ENCODE measurements around the gene ZBTB33. TPM values are rescaled to one million over a fixed set of nuclear protein-coding genes. Genes with fewer than 3 reads are reported as not detected.

Gene ZBTB33
- total RNA-seq, 1 donor, result 10.8 TPM

DNA sequence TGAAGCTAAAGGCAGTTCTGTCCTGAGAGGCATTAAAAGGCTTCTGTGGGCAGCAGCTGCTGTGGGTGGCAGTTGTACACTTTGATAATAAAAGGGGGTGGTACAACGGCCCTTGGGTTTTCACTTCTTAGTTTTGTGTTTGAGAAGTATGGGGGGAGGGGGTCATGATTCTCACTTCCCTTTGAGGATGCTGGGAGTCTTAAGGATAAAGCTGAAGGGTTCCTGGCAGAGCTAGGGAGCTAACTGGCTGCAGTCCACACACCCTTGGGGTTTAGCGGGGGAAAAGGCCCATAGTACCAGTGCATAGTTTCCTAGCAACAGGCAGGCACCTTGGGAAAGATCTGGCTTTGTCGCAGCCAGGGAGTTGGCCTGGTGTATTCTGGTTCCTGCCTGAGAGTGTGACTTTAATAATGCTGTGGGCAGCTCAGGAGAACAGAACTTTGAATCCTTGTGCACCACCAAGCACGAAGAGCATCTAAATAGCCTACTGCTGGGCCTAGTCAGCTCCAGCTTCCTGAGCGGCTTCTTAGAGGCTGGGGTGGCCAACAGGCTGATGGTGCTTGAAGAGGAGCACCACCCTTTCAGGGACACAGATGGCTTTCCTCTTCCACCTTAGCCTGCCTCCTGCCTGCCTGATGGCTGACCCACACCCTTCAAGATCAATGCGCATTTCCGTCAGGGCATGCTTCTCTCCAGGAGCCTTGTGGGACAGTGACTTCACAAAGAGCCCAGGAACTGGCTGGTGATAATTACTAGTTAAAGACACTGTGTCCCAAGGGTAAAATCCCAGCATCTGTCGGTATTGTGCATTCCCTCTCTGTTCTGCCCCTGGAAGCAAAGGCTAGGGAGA lies 12.5 kb downstream of the ZBTB33 start:
- DNase-seq (ENCODE audit: low read depth in 2 of 3, low spot score in 2 of 3), result no peak

DNA sequence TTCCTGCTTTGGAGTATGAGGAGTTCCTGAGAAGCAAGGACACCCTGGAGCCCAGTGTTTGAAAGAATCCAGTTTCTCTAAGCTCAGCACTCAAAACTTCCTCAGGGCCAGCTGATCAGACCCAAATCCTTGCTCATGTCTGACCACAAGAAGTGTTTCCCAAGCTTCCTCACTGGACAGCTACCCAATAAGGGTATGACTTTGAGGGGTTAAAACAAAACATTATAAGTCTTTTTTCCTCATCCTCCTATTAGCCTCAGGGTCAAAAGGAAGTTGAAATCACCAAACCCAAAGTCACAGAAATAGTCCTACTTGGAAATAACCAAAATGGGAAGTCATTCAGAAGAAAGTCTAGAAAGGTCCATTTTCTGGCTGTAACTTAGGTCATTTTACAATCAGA lies 13.7 kb downstream of the ZBTB33 start:
- no peak for DNase-seq (ENCODE audit: low read depth in 2 of 3, low spot score in 2 of 3)

DNA sequence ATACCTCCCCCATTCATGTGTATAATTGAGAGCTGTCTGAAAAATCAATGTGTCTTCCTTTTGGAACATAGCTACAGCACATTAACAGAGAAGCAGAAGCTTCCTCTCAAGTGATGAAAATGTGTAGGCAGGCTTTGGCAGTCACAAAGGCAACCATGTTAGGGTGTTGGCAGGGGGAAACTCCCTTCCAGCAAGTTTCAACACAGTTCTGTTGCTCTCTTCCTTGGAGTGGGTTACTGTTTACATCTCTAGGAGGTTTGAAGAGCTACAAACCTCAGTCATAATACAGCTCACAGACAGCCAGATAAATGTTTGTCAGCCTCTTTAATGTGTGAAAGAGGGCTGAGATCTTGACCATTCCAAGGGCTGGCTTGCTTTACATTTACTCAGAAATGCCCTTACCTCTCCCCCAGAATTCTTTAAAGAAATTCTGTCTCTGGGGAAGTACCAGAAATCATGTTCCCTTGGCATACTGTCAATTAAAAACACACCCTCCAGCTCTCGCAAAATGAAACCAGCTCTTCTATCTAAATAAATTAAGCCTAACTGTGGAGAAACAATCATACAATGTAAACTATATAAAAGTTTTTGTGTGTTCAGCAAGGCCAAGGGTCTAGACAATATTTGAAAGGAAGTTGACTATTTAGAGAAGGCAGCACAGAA lies 18.9 kb downstream of the ZBTB33 start:
- DNase-seq (ENCODE audit: low read depth in 2 of 3, low spot score in 2 of 3), result peak in 2 of 3 donors; percentile 11 to 32

DNA sequence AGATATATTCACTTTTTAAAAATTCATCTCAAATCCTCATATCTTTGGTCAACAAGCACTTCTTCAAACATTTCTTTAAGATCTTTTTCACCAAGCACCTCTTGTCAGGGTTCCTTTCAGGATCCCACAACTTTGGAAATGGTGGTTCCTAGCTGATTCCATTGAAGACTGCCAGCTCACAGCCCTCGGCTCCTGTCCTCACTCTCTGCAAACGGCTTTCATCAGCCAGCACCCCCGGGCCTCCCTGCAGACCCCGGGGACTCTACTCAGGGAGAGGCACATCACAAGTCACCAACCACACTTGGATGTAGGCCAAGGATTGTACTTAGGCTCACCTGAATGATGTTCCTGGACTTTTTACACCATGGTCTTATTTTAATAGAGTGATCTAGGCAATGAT lies 20.0 kb downstream of the ZBTB33 start:
- no peak for DNase-seq (ENCODE audit: low read depth in 2 of 3, low spot score in 2 of 3)

DNA sequence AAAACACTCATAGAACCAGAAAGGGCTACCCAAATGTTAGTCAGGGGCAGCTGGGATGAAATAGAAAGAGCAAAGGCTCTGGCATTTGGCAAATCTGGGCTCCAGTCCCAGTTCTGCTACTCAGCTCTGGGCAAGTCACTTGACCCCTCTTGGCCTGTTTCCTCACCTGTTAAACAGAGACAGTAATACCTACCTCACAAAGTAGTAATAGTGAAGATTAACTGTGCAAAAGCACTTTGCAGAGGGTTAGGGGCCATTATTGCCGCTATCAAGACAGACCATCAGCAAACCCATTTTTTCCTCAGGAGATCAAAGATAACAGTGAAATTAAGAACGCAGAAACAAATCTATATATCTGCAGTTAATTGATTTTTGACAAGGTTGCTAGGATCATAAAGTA lies 20.6 kb downstream of the ZBTB33 start:
- DNase-seq (ENCODE audit: low read depth in 2 of 3, low spot score in 2 of 3), result no peak

DNA sequence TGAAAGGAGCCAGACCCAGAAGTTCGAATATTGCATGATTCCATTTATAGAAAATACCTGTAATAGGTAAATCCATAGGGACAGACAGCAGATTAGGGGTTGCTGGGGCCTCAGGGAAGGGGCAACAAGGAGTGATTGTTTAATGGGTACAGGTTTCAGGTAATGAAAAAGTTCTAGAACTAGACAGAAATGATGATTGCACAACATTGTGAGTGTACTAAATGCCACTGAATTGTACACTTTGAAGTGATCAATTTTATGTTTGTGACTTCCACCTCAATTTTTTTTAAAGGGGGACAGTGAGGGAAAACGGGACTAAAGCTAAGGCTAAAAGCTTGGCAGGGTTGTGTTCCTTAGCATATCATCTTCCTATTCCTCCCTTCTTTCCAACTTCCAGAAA lies 23.5 kb downstream of the ZBTB33 start:
- no peak for DNase-seq (ENCODE audit: low read depth in 2 of 3, low spot score in 2 of 3)

DNA sequence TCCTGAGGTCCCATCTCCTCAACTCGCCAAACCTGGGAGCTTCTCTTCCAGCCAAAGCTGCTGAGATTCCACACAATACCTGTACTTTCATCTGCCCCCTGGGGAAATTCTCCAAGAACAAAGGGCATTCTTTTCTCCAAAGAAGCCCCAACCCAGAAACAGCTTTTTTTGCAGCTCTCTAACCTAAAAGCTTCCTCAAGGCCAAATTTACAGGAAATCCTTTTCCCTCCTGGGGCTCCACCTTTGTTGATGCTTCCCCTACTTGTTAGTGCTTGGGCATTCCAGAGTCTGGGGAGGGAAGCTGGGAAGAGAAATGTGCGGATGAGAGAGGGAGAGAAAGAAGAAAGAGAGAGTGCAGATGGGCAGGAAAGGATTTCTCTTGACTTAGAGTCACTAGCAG lies 24.3 kb downstream of the ZBTB33 start:
- DNase-seq (ENCODE audit: low read depth in 2 of 3, low spot score in 2 of 3), result no peak

DNA sequence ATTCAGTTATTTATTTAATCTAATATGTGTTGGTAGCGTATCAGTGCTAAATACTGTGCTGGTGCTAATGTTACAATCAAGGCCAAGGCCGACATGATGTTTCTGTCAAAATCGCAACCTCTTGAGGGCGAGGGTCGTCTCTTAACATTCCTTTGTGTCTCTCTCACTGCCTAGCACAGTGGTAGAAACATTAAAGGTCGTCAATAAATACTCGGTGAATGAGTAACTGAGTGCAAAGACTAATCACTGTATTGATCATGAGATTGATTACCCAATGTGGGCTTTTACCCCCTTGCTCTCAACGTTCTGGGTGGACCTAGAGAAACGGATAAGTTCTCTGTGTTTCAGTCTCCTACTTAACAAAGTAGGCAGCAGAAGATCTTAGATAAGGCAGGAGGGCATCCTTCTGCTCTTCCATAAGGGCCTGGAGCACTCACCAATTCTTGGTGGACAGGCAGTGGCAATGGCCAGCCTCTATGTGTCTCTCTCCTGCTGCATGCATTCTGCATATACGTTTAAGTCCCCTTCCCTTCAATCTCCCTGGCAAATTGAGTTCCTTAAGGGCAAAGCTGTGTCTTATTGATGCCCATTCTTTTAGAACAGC lies 30.5 kb downstream of the ZBTB33 start:
- DNase-seq (ENCODE audit: low read depth in 2 of 3, low spot score in 2 of 3), result no peak

DNA sequence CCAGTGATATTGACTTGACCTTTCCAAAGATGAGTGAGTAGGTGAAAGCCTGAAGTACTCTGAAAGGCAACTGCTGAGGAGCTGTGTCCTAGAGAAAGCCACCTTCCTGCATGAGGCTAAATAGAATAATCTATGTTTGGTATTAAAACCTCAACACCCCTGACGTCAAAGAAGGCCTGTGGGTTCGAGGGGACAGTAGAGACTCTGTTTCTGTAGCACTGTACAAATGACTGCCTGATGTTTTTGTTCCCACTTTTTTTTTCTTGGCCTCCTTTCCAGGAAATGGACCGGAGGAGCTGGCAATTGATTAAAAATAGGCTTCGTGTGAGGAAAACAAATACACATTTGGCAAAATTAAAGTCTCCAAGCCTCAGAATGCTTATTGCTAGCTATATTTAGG lies 31.1 kb downstream of the ZBTB33 start:
- DNase-seq (ENCODE audit: low read depth in 2 of 3, low spot score in 2 of 3), result no peak

DNA sequence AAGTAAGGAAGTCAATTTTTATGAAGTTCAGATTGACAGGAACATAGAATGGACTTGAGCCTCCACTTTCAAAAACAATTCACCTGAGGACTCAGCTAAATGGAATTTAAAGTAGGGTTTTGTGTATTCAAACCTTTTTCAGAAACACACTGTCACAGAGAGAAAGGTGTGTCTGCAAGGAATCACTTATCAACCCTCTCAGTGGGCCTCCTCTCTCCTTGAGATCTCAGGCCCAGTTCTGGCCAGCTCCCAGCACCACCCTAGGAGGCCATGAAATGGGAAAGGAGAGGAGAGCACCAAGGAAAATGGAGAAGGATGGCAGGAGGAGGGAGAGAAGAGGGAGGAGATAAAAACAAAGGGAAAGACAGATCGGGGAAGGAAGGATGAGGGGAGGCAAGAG lies 32.1 kb downstream of the ZBTB33 start:
- DNase-seq (ENCODE audit: low read depth in 2 of 3, low spot score in 2 of 3), result no peak

DNA sequence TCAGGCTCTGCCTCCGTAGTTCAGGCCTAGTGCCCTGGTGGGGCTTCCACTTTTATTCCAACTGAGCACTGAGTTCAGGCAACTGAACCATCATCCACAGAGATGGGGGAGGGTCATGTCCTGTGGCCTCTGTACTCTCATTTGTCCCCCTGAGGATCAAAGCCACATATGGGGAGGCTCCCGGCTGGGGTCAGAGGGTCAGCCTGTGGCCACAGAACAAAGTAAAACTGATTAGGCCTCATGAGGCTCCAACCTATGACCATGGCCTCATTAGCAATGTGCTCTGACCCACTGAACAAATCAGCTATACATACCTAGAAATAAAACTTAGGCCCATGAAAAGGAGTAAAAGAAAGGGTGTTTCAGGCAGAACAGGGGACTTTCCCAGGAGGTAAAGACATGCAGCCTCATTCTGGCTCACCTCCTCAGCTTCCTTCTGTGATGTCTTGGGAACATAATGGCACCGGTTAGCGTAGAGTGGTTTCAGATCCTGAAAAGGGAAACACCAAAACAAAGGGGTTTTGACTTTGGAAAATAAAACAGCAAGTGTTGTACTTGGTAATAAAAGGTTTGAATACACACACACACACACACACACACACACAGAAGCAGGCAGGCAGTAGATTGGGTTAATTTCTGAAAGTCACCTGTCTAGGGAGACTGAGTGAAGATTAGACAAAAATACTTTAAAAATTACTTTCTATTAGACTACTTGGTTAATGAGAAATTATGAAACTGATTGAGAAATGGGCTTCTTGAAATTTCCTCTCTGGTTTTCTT lies 36.3 kb downstream of the ZBTB33 start:
- no peak for DNase-seq (ENCODE audit: low read depth in 2 of 3, low spot score in 2 of 3)

DNA sequence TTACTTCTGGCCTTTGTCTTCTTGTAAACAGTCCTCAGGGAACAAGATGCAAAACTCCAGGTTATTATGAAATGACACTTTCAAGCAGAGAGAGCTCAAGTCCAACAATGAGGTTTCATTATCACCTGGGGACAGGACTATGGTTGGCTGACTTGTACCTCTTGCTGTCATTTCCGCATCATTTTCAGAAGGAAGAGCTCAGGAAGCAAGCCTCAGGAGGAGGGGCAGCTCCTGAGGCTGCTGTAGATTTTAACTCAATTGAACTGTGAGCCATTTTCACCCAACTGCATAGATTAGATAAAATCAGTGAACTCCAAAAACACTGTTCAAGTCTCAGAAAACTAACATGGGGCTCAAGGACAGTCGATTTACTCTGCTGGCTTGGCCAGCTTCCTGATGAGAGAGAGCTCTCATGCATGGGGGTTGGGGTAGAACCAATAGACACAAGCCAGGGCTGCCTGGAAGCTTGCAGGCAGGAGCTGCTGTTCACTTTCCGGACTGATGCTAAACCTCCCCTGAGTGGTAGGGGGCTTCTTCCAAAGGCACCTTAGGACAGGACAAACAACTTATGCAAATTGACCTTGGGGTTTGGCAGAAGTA lies 37.0 kb downstream of the ZBTB33 start:
- no peak for DNase-seq (ENCODE audit: low read depth in 2 of 3, low spot score in 2 of 3)

DNA sequence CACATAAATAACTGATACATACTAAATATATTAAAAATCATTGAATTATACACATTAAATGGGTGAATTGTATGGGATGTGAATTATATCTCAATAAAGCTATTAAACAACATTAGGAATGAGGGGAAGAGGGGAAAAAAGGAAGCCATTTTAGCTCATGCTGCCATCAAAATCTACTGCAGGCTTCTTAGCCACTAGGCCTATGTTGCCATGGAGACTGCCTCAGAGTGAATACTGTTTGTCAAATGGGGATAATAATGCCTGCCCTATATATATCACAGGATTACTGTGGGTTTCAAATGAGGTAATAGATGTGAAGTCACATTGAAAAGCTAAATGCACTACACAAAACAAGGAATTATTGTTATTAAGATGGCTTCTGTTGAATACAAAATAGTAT lies 39.5 kb downstream of the ZBTB33 start:
- no peak for DNase-seq (ENCODE audit: low read depth in 2 of 3, low spot score in 2 of 3)

DNA sequence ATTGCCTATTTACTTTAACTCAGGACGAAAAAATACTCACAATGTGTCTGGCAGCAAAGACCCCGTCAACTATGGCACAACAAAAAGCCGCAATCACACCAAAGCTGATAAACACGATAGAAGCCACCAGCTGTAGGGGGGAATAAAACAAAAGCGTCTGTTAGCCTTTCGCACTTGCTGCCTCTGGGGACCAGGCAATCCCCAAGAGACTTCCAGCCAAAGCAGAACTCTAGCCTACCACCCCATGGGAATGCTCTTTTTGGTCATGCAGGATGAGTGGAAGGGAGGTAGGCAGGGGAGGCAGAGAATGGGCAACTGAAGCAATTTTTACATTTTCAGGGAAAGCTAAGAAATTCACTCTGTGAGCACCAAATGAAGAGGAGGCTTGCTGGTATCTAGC lies 40.6 kb downstream of the ZBTB33 start:
- no peak for DNase-seq (ENCODE audit: low read depth in 2 of 3, low spot score in 2 of 3)

DNA sequence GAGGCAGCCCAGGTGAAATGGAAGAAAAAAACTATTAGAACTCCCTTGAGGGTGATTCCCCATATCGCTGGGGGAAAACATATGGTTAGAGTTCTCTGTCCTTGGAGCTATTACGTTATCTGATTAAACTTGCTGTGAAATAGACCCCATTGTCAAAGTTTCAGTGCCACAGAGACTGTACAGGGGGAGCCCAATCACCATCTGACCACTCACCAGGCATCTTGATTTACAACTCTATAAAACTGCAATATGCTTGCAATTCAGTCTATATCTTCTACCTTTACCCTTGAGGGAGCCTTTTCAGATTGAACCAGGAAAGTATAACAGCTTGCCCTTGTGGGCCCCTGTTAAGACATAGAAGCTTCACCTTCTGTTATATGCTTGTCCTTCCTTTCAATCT lies 42.4 kb downstream of the ZBTB33 start:
- no peak for DNase-seq (ENCODE audit: low read depth in 2 of 3, low spot score in 2 of 3)

DNA sequence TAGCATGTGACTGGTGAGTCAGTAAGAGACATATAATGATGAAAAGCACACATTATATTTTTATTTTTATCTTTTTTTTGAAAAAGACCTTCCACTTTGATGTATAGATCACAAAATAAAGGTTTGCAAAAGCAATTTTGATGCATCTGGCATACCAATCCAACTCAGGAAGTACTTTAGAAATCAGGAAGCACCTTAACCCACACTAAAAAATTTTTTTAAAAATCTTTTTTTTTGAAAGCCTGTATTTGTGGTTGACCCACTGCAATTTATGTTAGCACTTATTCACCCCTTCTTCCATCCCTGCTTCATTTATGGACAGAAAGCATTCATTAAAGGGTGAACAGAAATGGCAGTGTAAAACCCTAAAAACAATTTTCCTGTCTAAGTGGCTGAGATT lies 44.0 kb downstream of the ZBTB33 start:
- DNase-seq (ENCODE audit: low read depth in 2 of 3, low spot score in 2 of 3), result peak in 1 of 3 donors; percentile 32

DNA sequence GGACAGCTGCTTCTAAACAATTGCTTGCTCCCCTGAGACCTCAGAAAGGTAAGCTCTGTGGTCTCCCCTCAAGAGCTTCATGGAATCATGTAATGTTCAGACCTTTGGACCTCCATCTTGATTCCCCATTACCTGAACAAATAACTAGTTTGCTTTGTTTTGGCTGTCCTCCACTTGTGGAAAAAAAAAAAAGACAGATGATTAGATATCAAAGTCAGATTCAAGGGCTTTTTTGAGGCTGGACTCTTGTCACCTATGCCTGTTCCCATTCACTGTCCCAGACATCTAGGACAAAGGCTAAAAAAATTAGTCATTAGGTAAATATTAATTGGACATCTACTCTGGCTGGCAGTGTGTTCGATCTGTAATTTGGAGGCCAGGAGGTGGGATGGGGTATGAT lies 47.3 kb downstream of the ZBTB33 start:
- DNase-seq (ENCODE audit: low read depth in 2 of 3, low spot score in 2 of 3), result no peak

DNA sequence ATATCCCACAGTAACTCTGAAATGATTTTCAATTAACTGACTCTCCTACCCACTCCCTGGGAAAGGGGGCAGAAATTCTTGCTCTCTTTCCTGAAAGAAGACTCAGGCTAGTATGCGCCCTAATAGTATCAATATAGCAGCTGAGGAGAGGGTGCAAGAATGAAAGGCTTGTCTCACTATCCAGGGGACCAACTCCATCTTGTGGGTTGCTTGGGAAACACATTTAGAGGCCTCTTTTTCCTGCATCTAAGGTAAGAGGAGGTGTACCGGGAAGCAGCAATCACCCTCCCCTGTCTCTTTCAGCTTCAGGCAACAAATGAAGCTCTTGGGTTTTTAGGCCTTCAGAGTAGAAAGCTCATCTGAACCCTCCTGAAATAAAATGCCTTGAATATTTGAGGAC lies 49.3 kb downstream of the ZBTB33 start:
- no peak for DNase-seq (ENCODE audit: low read depth in 2 of 3, low spot score in 2 of 3)

DNA sequence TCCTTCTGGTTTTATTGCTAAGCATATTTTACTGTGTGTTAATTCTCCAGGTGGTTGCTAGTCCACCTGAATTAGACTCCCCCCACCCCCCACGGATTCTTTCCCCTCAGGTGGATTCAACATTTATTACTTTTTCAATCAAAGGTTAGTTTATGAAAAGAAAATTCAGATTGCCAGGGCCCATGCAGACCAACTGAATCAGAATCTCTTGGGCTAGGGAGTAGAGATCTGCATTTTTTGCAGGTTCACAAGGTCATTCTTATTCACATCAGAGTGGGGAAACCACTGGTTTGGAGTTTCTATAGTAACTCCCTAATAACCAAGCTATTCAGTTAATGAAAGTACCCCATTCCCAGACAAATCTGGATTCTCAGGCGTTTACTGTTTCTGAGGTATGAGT lies 50.9 kb downstream of the ZBTB33 start:
- no peak for DNase-seq (ENCODE audit: low read depth in 2 of 3, low spot score in 2 of 3)

DNA sequence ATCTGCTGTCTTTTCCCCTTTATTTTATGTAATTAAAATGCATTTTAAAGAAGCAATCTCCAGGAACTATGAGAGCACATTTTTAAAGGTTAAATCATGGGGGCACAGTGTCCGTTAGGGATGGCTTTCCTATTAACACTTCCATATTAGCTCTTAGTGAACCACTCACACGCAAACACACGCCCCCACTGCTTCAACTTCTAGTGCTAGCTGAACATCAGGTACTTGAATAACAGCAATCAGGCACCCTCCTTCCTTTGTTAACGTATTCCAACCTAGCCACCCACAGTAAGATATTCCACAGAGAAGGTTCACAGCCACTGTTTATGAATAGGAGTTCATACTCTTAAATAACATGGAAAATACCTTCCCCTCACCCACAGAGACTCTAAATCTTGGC lies 51.3 kb downstream of the ZBTB33 start:
- DNase-seq (ENCODE audit: low read depth in 2 of 3, low spot score in 2 of 3), result no peak

DNA sequence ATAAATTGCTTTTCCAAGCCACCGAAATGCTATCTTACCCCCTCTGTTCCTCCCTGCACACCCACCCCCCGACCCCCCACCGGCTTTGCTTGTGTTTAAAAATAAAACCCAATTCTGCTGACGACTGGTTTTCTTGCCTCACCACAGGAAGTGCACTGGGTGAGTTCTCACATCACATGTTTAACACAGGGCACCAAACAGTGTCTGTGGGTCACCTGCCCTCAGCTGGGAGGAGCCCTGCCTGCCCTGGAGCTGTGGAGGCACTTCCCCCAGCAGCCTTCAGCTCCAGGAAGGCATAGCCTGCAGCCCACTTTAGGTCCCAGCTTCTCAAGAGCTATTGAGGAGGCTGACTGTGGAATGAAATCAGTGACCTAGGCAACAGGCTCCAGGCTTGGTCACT lies 51.8 kb downstream of the ZBTB33 start:
- peak in 2 of 3 donors; percentile 38 to 65 for DNase-seq (ENCODE audit: low read depth in 2 of 3, low spot score in 2 of 3)

All from hematopoietic multipotent progenitor cell (in vitro differentiated cells).